ENCODE data around the gene CDC42BPA.

Gene CDC42BPA

GRCh38 chr1:227330279-227331076 lies 12.2 kb upstream of the CDC42BPA start:
- no peak for DNase-seq

- DNase-seq: no peak
Observed at GRCh38 chr1:227328405-227329019, 10.2 kb upstream of the CDC42BPA start.

- DNase-seq: no peak
Observed at GRCh38 chr1:227325156-227325555, 6.9 kb upstream of the CDC42BPA start.

GRCh38 chr1:227323967-227324268 lies 5.6 kb upstream of the CDC42BPA start:
- no peak for DNase-seq

DNA sequence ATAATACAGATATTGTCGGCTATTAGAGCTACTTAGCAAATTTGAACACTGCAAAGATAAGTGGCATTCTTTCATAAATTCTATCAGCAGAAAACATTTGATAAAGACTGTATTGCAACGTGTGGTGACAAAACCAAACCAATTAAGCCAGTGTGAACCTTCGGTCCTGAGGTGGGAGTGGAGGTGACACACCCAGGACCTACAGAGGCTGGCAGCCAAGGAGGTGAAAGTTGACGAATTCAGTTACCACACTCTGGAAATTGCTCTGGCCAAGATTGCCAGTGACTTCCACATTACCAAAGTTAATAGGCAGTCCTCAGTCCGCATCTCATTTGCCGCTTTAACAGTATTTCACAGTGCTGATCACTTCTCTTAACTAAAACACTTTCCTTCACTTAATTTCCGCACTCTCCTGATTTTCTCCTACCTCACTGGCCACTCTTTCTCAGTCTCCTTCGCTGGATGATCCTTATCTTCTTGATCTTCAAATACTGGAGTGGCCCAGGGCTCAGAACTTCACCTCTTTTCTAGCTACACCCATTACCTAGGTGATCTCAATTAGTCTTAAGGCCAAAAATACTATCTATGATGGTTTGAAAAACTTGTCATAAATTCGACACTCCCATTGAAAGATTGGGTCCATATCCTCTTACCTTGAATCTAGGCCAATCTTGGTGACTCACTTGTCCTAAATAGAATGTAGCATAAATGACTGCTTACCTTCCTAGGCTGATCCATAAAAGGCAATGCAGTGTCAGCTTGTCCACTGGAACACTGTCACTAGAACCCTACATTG lies 5.1 kb upstream of the CDC42BPA start:
- DNase-seq: no peak

DNA sequence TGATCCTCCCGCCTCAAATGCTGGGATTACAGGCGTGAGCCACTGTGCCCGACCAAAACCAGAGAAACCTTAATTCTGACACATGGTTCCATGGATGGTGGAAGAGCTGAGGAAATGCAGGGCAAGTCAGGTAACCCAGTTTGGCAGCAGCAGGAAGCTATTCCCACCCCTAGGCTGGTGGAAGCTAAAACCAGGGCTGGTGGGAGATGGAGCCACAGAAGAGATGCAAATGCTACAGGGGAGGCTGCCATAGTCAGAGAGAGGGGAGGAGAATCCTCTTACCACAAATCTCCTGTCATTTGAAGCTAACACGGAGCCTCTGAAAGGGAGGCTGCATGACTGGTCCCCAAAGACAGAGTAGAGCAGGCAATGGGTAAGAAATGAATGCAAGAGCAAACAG lies 4.1 kb upstream of the CDC42BPA start:
- DNase-seq: no peak

DNA sequence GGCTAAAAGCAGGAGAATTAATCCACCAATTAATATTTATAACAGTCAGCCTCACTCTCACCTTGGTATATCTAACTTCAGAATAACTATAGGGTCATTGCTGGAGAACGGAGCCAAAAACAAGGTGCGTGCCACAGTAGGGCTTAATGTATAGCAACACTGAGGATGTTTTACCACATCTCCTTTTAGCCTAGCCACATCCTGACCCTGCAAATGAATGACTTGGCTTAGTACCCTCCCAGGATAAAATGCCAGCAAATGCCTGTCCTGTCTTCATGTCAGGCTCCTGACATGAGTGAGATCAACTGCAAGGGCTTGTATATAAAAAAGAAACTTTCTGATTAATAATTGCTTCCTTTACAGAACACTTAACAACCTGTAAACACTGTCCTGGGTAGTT lies 2.7 kb upstream of the CDC42BPA start:
- DNase-seq: no peak

DNA sequence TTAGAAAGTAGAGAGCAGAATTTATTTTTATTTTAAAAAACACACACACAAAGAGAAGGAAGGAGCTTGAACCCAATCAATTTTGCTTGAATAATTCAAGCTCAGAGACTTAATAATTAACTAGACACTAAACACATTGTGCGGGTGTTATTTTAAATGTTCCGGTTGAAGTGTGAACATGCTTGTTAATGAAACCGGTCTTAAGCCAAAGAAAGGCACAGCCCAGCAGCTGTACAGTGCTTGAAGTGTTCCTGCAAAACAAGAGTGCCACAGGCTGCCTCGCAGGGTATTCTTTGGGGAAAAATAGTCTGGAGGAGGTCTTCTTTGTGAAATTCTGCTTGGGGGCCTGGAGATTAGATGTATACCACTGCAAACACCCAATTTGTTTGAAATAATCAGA lies 2.2 kb upstream of the CDC42BPA start:
- no peak for DNase-seq

GRCh38 chr1:227318853-227319607 lies 738 bp upstream of the CDC42BPA start:
- DNase-seq: no peak

DNA sequence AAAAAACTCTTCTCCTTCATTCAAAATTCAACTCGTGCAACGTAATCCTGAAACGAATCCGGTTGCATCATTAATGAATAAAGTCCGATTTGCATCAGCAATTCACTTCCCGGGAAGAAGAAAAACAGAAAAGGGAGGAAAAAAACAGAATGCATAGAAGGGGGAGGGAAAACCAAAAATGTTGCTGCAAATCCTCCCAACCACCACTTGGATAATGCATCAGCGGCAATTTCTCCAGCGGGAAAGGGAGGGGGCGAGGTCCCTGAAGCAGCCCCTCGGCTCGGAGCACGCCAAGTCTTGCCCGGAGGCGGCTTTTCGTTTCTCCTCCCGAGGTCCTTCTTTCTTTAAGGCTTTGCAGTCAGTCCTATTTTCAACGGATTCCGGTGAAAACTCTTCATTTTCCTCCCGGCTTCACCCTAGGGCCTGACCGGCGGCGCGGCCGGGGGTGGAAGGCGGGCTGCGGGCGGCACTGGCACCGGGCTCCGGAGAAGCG lies 723 bp downstream of the CDC42BPA start:
- DNase-seq: no peak

DNA sequence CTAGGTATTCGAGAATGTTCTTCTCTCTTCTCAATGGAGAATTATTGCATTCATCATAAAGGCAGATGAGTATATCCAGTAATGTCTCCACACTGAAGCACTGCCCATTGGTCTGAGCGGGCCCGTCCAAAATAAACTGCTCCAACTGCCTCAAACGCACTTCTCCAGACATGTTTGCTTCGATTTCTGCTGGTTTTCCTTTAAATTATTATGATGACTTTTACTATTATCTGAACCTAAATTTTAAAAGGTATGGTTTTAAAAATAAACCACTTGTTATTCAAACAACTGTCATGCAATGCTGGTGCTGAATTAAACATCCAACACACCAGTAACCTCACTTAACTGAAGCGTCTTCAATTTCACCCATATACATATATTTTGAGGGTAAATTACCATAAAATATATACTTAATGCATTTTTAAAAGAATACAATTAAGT lies 1.3 kb downstream of the CDC42BPA start:
- DNase-seq: no peak

DNA sequence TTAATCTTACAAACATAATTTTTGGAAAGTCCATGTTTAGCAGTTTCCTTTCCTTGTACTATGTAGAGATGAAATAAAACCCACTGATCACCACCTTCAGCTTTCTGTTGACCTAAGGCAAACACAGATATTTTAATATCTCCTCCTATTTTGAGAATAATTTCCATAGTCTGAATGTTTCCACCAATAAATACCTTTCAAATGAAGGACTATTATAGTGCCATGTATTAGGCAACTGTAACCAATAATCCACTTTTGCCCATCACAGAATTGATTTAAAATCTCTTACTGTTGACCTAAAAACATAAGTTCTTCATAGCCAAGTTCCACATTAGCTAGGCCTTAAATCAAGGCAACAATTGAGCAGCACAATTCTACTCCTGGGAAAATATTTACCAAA lies 1.8 kb downstream of the CDC42BPA start:
- no peak for DNase-seq

DNA sequence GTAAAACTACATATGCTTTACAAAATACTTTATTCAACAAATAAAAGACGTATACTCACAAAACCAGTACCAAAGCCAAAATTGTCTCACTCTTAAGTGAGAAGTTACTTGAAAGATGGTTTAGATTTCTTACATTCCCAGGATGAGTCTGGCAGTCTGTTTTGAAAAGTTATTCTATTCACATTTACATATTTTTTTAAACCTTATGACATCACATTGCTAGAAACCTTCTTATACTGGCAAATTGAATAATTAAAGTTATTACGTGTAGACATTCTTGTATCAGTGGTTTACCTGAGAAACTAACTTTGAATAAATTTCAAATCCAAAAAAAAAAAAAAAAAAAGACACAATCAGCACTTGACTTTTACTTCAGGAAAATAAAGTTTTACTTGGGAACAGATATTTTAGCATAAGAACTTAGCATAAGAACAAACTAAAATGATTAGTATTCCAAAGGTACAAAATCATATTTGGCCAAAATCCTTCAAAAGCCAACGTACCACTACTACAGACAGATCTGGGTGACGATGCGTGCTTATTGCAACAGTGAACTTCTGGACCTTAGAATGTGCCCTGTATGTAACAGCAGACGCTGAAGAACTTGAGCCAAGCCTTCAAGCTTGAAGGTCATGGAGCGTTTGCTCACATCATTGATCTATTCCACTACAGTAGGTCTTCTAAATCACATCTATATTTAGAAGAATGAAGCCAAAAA lies 2.5 kb downstream of the CDC42BPA start:
- no peak for DNase-seq

- DNase-seq: no peak
Observed at GRCh38 chr1:227314014-227314848, 4.1 kb downstream of the CDC42BPA start.

GRCh38 chr1:227312361-227313025 lies 5.8 kb downstream of the CDC42BPA start:
- no peak for DNase-seq

DNA sequence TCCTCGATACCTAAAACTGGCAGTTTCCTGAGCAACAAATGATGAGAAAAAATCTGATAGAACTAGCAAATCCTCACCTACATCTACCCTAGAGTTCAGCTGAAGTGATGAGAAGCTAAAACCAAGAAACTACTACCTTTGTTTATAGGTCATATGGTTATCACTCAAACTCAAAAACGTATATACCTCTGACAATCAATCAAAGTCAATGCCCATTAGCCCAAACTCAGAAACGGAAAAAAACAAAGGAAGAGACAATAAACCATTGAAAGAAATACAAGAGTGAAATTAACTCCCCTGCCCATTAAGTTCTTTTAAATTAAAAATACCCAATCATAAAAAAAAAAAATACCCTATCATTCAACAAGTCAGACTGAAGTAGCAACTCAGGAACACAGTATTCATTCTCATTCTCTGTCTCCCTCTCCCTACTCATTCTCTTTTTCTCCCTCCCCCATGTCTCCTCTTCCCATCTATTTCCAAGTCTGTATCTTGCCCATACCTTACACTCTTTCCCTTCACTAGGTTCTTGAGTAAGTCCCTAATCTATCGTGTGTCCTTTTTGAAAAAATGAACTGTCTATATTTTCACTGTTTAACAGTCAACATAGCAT lies 6.8 kb downstream of the CDC42BPA start:
- DNase-seq: no peak

DNA sequence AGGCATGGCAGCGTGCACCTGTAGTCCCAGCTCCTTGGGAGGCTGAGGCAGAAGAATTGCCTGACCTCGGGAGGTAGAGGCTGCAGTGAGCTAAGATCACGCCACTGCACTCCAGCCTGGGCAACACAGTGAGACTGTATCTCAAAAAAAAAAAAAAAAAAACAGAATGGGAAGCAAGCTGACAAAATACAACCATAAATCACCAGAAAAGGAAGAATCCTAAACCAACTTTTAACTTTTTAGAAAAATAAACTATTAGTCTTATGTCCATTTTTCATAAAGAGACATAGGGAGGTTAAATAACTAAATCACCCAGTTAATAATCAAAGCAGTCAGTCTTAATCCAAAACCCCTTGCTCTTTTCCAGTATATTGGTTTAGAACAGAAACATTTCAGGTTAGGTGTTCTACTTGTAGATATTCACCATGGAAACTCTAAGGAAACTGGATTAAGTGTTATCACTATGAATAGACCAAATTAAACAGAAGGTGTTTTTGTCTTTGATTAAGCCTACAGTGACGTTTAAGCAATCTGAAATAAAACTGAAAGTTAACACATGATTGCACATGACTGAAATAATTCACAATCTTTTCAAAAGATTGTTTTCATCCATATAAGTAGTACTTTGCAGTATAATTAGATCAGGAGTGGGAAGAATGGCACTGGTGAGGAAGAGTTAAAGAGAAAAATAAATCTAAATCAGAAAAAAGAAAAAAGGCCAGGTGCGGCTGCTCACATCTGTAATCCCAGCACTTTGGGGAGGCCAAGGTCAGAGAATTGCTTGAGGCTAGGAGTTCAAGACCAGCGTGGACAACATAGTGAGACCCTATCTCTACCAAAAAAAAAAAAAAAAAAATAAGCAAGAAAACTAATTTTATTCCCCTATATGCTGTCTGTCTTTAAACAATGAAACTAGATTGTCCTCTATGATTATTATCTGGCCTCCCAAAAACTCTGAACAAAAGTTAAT lies 9.6 kb downstream of the CDC42BPA start:
- no peak for DNase-seq

- DNase-seq: no peak
Observed at GRCh38 chr1:227306689-227307088, 11.6 kb downstream of the CDC42BPA start.
